GM12878 (cell line): ENCODE data around the gene FAM110C. TPM values are rescaled to one million over a fixed set of nuclear protein-coding genes. Genes with fewer than 3 reads are reported as not detected.

Source experiments
- ATAC-seq: fragments of 200-7000 bp; cut with Tn5 transposase; 3 replicates; pipeline ENCODE4 v1.9.1; 2020; ENCODE audit warnings: mild to moderate bottlenecking, moderate library complexity
- BruUV-seq: library from RNA; stranded (reverse); fragments of 400-500 nt; replicated peaks from 2 replicates; lab custom pipeline; 2021; lab: Mats Ljungman, UMichigan
- CTCF ChIA-PET: fragments of 300-600 bp; sonication (Branson Sonifier 250); formaldehyde crosslinking; extraction: SDS; loops from one replicate; lab custom pipeline; 2021; ENCODE audit warnings: inconsistent platforms; lab: Yijun Ruan, JAX
- POLR2A ChIA-PET: fragments of 350-600 bp; formaldehyde crosslinking; extraction: SDS; loops from one replicate; lab custom pipeline; 2021; ENCODE audit warnings: inconsistent platforms; lab: Charles Lee
- RAD21 ChIA-PET: fragments of 300-600 bp; sonication (Branson Sonifier 250); formaldehyde crosslinking; loops from one replicate; lab custom pipeline; 2023; ENCODE audit warnings: antibody characterized with exemption; ENCODE audit not compliant: unreplicated experiment; lab: Charles Lee
- SMC1A ChIA-PET: fragments of 300-600 bp; sonication (Branson Sonifier 250); formaldehyde crosslinking; loops from one replicate; lab custom pipeline; 2023; ENCODE audit not compliant: unreplicated experiment, uncharacterized antibody; lab: Charles Lee
- DNase-seq: peaks from one replicate; pipeline ENCODE4 v3.0.0-alpha.2; 2011; ENCODE audit warnings: low read depth, low spot score
- FAIRE-seq: peaks from 3 replicates; lab custom pipeline; 2011; peaks lifted over from hg19 to GRCh38; lab: Jason Lieb, UNC
- H2AFZ ChIP-seq: 2 replicates; pipeline ENCODE4 v1.6.0; 2011; ENCODE audit warnings: low read depth, low read length, control low read depth; ENCODE audit not compliant: control insufficient read depth
- H3K27ac ChIP-seq: 2 replicates; pipeline ENCODE4 v1.5.1; 2011; ENCODE audit warnings: control low read depth; ENCODE audit not compliant: control insufficient read depth, insufficient read depth
- H3K27me3 ChIP-seq, 2 experiments: replicated peaks in 1 of 2; 2 replicates each; pipeline versions ENCODE4 v1.6.0 to v1.6.1; 2011; ENCODE audit warnings: low read length in 1 of 2; ENCODE audit not compliant: control insufficient read depth in 2 of 2, insufficient read depth in 2 of 2
- H3K36me3 ChIP-seq, 2 experiments: 2 replicates each; pipeline ENCODE4 v1.5.1; 2011; ENCODE audit warnings: low read length in 1 of 2; ENCODE audit not compliant: control insufficient read depth in 2 of 2, insufficient read depth in 2 of 2
- H3K4me1 ChIP-seq: 2 replicates; pipeline ENCODE4 v1.6.1; 2011; ENCODE audit warnings: mild to moderate bottlenecking, low read length, moderate library complexity, mixed read lengths; ENCODE audit not compliant: control insufficient read depth, insufficient read depth
- H3K4me2 ChIP-seq: 2 replicates; pipeline ENCODE4 v1.6.0; 2011; ENCODE audit warnings: control low read depth; ENCODE audit not compliant: control insufficient read depth, insufficient read depth
- H3K4me3 ChIP-seq: fragments of 200-600 bp; sonication (generic); 2 replicates; pipeline ENCODE4 v1.5.1; 2016
- H3K79me2 ChIP-seq: 2 replicates; pipeline ENCODE4 v1.6.0; 2011; ENCODE audit warnings: low read length; ENCODE audit not compliant: control insufficient read depth, insufficient read depth
- H3K9ac ChIP-seq: 2 replicates; pipeline ENCODE4 v1.8.0; 2011; ENCODE audit warnings: low read length, control low read depth, mixed read lengths; ENCODE audit not compliant: control insufficient read depth, insufficient read depth
- H3K9me3 ChIP-seq: replicated peaks from 3 replicates; pipeline ENCODE4 v1.5.1; 2011; ENCODE audit warnings: mild to moderate bottlenecking, low read length; ENCODE audit not compliant: control insufficient read depth, insufficient read depth
- H4K20me1 ChIP-seq: 2 replicates; pipeline ENCODE4 v1.6.0; 2011; ENCODE audit not compliant: control insufficient read depth, insufficient read depth
- ATF3 ChIP-seq: IDR thresholded peaks from 2 replicates; pipeline ENCODE4 v1.6.1; 2011; ENCODE audit warnings: low read depth, mild to moderate bottlenecking, low read length, moderate library complexity, borderline replicate concordance; ENCODE audit errors: extremely low read depth
- BHLHE40 ChIP-seq, 2 experiments: fragments of 450-650 bp in 1 of 2; IDR thresholded peaks; 2 replicates each; pipeline ENCODE4 v1.6.1; 2011 to 2017; ENCODE audit warnings: low read depth in 2 of 2, borderline replicate concordance in 1 of 2, improper control_type of control experiment in 1 of 2, low read length in 1 of 2, mild to moderate bottlenecking in 1 of 2
- CBFB ChIP-seq: IDR thresholded peaks from 2 replicates; pipeline ENCODE4 v1.6.1; 2016; ENCODE audit warnings: antibody characterized with exemption, low read depth
- CHD2 ChIP-seq: IDR thresholded peaks from 2 replicates; pipeline ENCODE4 v1.6.1; 2011; ENCODE audit warnings: low read depth, low read length, improper control_type of control experiment, borderline replicate concordance
- MYC ChIP-seq: IDR thresholded peaks from 2 replicates; pipeline ENCODE4 v1.6.1; 2011; ENCODE audit warnings: mild to moderate bottlenecking, low read length, moderate library complexity, inconsistent platforms; ENCODE audit not compliant: insufficient read depth, insufficient replicate concordance, insufficient read length, severe bottlenecking
- WGBS: methylation state at CpG from one replicate; pipeline ENCODE4 v1.1.6; 2016; ENCODE audit warnings: low lambda C conversion rate; ENCODE audit not compliant: insufficient replicate concordance, insufficient coverage; ENCODE audit errors: missing lambda C conversion rate; 5-methylcytosine and 5-hydroxymethylcytosine counted together
- in situ Hi-C: fragments of 300-500 bp; cut with MboI; formaldehyde crosslinking; loops from 9 replicates; pipeline ENCODE4 v1.14.3; 2018; ENCODE audit warnings: mixed read lengths
- intact Hi-C: fragments of 100-400 bp; cut with micrococcal nuclease; formaldehyde crosslinking; loops from one replicate; pipeline ENCODE4 v1.14.2; 2022; ENCODE audit not compliant: unreplicated experiment
- polyA plus RNA-seq, 11 experiments: library from polyadenylated mRNA; depleted of rRNA in 4 of 11; unstranded in 6 of 11; stranded (reverse) in 5 of 11; fragments of >200 nt; fragmentation: Nextera tagmentation in 4 of 11; fragmentation: Illumina TruSeq in 1 of 11; extraction: Ambion mirVana in 4 of 11; extraction: Trizol in 1 of 11; gene quantifications; 1 replicate in 1 of 11; 2 replicates in 10 of 11; pipeline versions ENCODE4 v1.2.1 to v1.2.3, GENCODE V29; 2011 to 2016; ENCODE audit warnings: inconsistent platforms in 2 of 11, missing spikeins in 2 of 11, low read depth in 1 of 11
- total RNA-seq, 4 experiments: library from RNA; depleted of rRNA in 3 of 4; stranded (reverse); fragments of >200 nt in 3 of 4; fragmentation: Illumina TruSeq in 1 of 4; extraction: Trizol in 1 of 4; gene quantifications; 2 replicates each; pipeline versions ENCODE4 v1.2.1 to v1.2.3, GENCODE V29; 2013 to 2021
- TF ChIP-seq, protein P1 (sequence below): fragments of 450-650 bp; formaldehyde crosslinking; IDR thresholded peaks from 2 replicates; pipeline ENCODE4 v1.4.0; 2022; ENCODE audit warnings: mild to moderate bottlenecking, moderate library complexity
- TF ChIP-seq, protein P2 (sequence below): fragments of 150-350 bp; IDR thresholded peaks from 2 replicates; pipeline ENCODE4 v1.6.1; 2016; ENCODE audit warnings: low read depth, low read length
- TF ChIP-seq, protein P3 (sequence below): fragments of 450-650 bp; IDR thresholded peaks from 2 replicates; pipeline ENCODE4 v1.6.1; 2017; ENCODE audit warnings: mild to moderate bottlenecking, moderate library complexity

FAM110C gene
- total and polyA plus RNA-seq, 10 of the 15 experiments (the other 5 are each of a cell fraction or from before 2014, with no cell fraction given), result not detected

- CTCF ChIA-PET, result interaction anchor here (0.9 kb wide), 1 partner anchor 611 kb away, joined by 3 read pairs; no protein-coding TSS in a partner anchor
- TF ChIP-seq ATF3, result no peak
- TF ChIP-seq, protein P1, sequence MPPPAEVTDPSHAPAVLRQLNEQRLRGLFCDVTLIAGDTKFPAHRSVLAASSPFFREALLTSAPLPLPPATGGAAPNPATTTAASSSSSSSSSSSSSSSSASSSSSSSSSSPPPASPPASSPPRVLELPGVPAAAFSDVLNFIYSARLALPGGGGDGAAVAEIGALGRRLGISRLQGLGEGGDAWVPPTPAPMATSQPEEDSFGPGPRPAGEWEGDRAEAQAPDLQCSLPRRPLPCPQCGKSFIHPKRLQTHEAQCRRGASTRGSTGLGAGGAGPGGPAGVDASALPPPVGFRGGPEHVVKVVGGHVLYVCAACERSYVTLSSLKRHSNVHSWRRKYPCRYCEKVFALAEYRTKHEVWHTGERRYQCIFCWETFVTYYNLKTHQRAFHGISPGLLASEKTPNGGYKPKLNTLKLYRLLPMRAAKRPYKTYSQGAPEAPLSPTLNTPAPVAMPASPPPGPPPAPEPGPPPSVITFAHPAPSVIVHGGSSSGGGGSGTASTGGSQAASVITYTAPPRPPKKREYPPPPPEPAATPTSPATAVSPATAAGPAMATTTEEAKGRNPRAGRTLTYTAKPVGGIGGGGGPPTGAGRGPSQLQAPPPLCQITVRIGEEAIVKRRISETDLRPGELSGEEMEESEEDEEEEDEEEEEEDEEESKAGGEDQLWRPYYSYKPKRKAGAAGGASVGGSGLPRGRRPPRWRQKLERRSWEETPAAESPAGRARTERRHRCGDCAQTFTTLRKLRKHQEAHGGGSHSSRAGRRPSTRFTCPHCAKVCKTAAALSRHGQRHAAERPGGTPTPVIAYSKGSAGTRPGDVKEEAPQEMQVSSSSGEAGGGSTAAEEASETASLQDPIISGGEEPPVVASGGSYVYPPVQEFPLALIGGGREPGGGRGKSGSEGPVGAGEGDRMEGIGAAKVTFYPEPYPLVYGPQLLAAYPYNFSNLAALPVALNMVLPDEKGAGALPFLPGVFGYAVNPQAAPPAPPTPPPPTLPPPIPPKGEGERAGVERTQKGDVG (CRISPR knock-in tag), result no peak
- TF ChIP-seq CBFB, result no peak
- TF ChIP-seq BHLHE40 (IDR thresholded peaks at IDR 0.05; ENCODE audit: borderline replicate concordance in 1 of 2, low read depth in 2 of 2, low read length in 1 of 2), result no peak
- TF ChIP-seq, protein P2, sequence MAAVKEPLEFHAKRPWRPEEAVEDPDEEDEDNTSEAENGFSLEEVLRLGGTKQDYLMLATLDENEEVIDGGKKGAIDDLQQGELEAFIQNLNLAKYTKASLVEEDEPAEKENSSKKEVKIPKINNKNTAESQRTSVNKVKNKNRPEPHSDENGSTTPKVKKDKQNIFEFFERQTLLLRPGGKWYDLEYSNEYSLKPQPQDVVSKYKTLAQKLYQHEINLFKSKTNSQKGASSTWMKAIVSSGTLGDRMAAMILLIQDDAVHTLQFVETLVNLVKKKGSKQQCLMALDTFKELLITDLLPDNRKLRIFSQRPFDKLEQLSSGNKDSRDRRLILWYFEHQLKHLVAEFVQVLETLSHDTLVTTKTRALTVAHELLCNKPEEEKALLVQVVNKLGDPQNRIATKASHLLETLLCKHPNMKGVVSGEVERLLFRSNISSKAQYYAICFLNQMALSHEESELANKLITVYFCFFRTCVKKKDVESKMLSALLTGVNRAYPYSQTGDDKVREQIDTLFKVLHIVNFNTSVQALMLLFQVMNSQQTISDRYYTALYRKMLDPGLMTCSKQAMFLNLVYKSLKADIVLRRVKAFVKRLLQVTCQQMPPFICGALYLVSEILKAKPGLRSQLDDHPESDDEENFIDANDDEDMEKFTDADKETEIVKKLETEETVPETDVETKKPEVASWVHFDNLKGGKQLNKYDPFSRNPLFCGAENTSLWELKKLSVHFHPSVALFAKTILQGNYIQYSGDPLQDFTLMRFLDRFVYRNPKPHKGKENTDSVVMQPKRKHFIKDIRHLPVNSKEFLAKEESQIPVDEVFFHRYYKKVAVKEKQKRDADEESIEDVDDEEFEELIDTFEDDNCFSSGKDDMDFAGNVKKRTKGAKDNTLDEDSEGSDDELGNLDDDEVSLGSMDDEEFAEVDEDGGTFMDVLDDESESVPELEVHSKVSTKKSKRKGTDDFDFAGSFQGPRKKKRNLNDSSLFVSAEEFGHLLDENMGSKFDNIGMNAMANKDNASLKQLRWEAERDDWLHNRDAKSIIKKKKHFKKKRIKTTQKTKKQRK, result no peak
- TF ChIP-seq, protein P3, sequence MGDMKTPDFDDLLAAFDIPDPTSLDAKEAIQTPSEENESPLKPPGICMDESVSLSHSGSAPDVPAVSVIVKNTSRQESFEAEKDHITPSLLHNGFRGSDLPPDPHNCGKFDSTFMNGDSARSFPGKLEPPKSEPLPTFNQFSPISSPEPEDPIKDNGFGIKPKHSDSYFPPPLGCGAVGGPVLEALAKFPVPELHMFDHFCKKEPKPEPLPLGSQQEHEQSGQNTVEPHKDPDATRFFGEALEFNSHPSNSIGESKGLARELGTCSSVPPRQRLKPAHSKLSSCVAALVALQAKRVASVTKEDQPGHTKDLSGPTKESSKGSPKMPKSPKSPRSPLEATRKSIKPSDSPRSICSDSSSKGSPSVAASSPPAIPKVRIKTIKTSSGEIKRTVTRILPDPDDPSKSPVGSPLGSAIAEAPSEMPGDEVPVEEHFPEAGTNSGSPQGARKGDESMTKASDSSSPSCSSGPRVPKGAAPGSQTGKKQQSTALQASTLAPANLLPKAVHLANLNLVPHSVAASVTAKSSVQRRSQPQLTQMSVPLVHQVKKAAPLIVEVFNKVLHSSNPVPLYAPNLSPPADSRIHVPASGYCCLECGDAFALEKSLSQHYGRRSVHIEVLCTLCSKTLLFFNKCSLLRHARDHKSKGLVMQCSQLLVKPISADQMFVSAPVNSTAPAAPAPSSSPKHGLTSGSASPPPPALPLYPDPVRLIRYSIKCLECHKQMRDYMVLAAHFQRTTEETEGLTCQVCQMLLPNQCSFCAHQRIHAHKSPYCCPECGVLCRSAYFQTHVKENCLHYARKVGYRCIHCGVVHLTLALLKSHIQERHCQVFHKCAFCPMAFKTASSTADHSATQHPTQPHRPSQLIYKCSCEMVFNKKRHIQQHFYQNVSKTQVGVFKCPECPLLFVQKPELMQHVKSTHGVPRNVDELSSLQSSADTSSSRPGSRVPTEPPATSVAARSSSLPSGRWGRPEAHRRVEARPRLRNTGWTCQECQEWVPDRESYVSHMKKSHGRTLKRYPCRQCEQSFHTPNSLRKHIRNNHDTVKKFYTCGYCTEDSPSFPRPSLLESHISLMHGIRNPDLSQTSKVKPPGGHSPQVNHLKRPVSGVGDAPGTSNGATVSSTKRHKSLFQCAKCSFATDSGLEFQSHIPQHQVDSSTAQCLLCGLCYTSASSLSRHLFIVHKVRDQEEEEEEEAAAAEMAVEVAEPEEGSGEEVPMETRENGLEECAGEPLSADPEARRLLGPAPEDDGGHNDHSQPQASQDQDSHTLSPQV, result no peak
- TF ChIP-seq MYC, result no peak
- no peak for TF ChIP-seq CHD2
- TF ChIP-seq, all 136 proteins: peak for 0
- Histone ChIP-seq H3K9me3 (no peaks in the 10 kb centered on the region), H2AFZ (no peak overlapping the region), H3K4me3 (no peak overlapping the region), H3K9ac (no peak overlapping the region), H3K36me3 (no peaks in the 10 kb centered on the region), H3K27ac (no peak overlapping the region), H4K20me1 (no peaks in the 10 kb centered on the region), H3K4me1 (no peaks in the 10 kb centered on the region), H3K4me2 (no peak overlapping the region), H3K27me3 (no peaks in the 10 kb centered on the region), H3K79me2 (no peaks in the 10 kb centered on the region)
- no peak for DNase-seq
- ChIA-PET SMC1A (no interaction called here), POLR2A (no interaction called here), RAD21 (no interaction called here)
- no peak for FAIRE-seq
- BruUV-seq, result no TSS peak
- in situ Hi-C loops (no loop called here), intact Hi-C loops (no loop called here)
- WGBS, result 33% methylated on average over 1 of the region's 1 CpG
- no peak for ATAC-seq
Observed at GRCh38 chr2:29253-29652, 17.1 kb downstream of the FAM110C start.
